NCI-H345 treated with DMSO at 0.1 percent for 48 hours (cell line): ENCODE results near the gene TEAD1.
"Not testable (repeated sequence)": the region's sequence is repeated elsewhere in the genome, so short reads cannot be mapped to it uniquely, and the experiment has no call there.

ENCODE experiments used
- DNase-seq: peaks from one replicate; lab custom pipeline; 2025; ENCODE audit not compliant: unreplicated experiment; lab: John Stamatoyannopoulos, UW

The TEAD1 gene

GRCh38 chr11:12856338-12856737 lies 182.1 kb downstream of the TEAD1 start:
- no peak for DNase-seq

- DNase-seq = no peak
Observed at GRCh38 chr11:12857572-12857971, 183.4 kb downstream of the TEAD1 start.

GRCh38 chr11:12859872-12860657 lies 185.8 kb downstream of the TEAD1 start:
- DNase-seq = no peak

- DNase-seq = no peak
Observed at GRCh38 chr11:12860827-12861226, 186.6 kb downstream of the TEAD1 start.

GRCh38 chr11:12862696-12863469 lies 188.7 kb downstream of the TEAD1 start:
- DNase-seq = no peak

- no peak for DNase-seq
Observed at GRCh38 chr11:12863605-12864121, 189.4 kb downstream of the TEAD1 start.

- DNase-seq = no peak
Observed at GRCh38 chr11:12864316-12865156, 190.3 kb downstream of the TEAD1 start.

GRCh38 chr11:12865863-12866595 lies 191.8 kb downstream of the TEAD1 start:
- DNase-seq = no peak

- no peak for DNase-seq
Observed at GRCh38 chr11:12867531-12867930, 193.3 kb downstream of the TEAD1 start.

- no peak for DNase-seq
Observed at GRCh38 chr11:12868315-12869073, 194.3 kb downstream of the TEAD1 start.

- no peak for DNase-seq
Observed at GRCh38 chr11:12871241-12871640, 197.0 kb downstream of the TEAD1 start.

- no peak for DNase-seq
Observed at GRCh38 chr11:12871788-12872321, 197.6 kb downstream of the TEAD1 start.

- no peak for DNase-seq
Observed at GRCh38 chr11:12876340-12876739, 202.1 kb downstream of the TEAD1 start.

- DNase-seq = no peak
Observed at GRCh38 chr11:12876988-12877387, 202.8 kb downstream of the TEAD1 start.

GRCh38 chr11:12877508-12877907 lies 203.3 kb downstream of the TEAD1 start:
- DNase-seq = not testable (repeated sequence)

GRCh38 chr11:12880327-12880726 lies 206.1 kb downstream of the TEAD1 start:
- no peak for DNase-seq

- no peak for DNase-seq
Observed at GRCh38 chr11:12882670-12883069, 208.4 kb downstream of the TEAD1 start.

- no peak for DNase-seq
Observed at GRCh38 chr11:12884751-12885318, 210.6 kb downstream of the TEAD1 start.

- DNase-seq = no peak
Observed at GRCh38 chr11:12885717-12886239, 211.6 kb downstream of the TEAD1 start.
